HPDE6-E6E7 (cell line): ENCODE measurements around the gene PRR23E.

ENCODE experiments used
- DNase-seq: peaks from one replicate; pipeline ENCODE4 v3.0.0; 2011; ENCODE audit warnings: missing footprints; ENCODE audit errors: extremely low spot score

PRR23E gene

GRCh38 chr3:127183931-127184869 lies 8.7 kb upstream of the PRR23E start:
- no peak for DNase-seq

GRCh38 chr3:127184870-127185216 lies 8.1 kb upstream of the PRR23E start:
- no peak for DNase-seq

GRCh38 chr3:127185268-127185667 lies 7.7 kb upstream of the PRR23E start:
- no peak for DNase-seq

GRCh38 chr3:127185962-127186674 lies 6.8 kb upstream of the PRR23E start:
- no peak for DNase-seq

- DNase-seq: no peak
These were observed 5.6 kb upstream of the PRR23E start for GRCh38 chr3:127187316-127187715.

- no peak for DNase-seq
These were observed 410 bp downstream of the PRR23E start for GRCh38 chr3:127193341-127193740.

GRCh38 chr3:127193775-127194174 lies 844 bp downstream of the PRR23E start:
- no peak for DNase-seq

GRCh38 chr3:127194601-127195187 lies 1.8 kb downstream of the PRR23E start:
- no peak for DNase-seq

- no peak for DNase-seq
These were observed 2.5 kb downstream of the PRR23E start for GRCh38 chr3:127195417-127195816.

- no peak for DNase-seq
These were observed 3.1 kb downstream of the PRR23E start for GRCh38 chr3:127196002-127196401.

GRCh38 chr3:127196466-127197299 lies 3.8 kb downstream of the PRR23E start:
- DNase-seq: no peak

GRCh38 chr3:127197300-127198189 lies 4.6 kb downstream of the PRR23E start:
- DNase-seq: no peak

GRCh38 chr3:127200086-127200691 lies 7.3 kb downstream of the PRR23E start:
- DNase-seq: no peak

- DNase-seq: no peak
These were observed 10.1 kb downstream of the PRR23E start for GRCh38 chr3:127203024-127203423.

- no peak for DNase-seq
These were observed 12.1 kb downstream of the PRR23E start for GRCh38 chr3:127204841-127205582.

GRCh38 chr3:127206154-127206553 lies 13.2 kb downstream of the PRR23E start:
- DNase-seq: no peak

- no peak for DNase-seq
These were observed 13.9 kb downstream of the PRR23E start for GRCh38 chr3:127206611-127207516.

GRCh38 chr3:127207727-127208482 lies 15.0 kb downstream of the PRR23E start:
- no peak for DNase-seq
